PFSK-1 (cell line): ENCODE results near the gene ATP6V1C2.

Source experiments
- FOXP2 ChIP-seq: optimal IDR thresholded peaks from 2 replicates; pipeline ENCODE3; 2011; ENCODE audit warnings: borderline replicate concordance, control low read depth, inconsistent platforms; ENCODE audit not compliant: insufficient read depth; ENCODE audit errors: extremely low read length, extremely low read depth
- POLR2AphosphoS5 ChIP-seq: IDR thresholded peaks from 2 replicates; pipeline ENCODE4 v1.6.1; 2012; ENCODE audit warnings: low read depth, mild to moderate bottlenecking, control low read depth, low read length, moderate library complexity
- TAF1 ChIP-seq: IDR thresholded peaks from 2 replicates; pipeline ENCODE4 v1.6.1; 2012; ENCODE audit warnings: low read length, control low read depth, borderline replicate concordance; ENCODE audit not compliant: insufficient read depth
- TF ChIP-seq, protein P1 (sequence below), 2 experiments: IDR thresholded peaks; 2 replicates each; pipeline versions ENCODE4 v1.6.1 to v1.8.0; 2011 to 2012; ENCODE audit warnings: low read depth in 2 of 2, low read length in 2 of 2, control low read depth in 1 of 2, inconsistent platforms in 1 of 2, mild to moderate bottlenecking in 1 of 2, moderate library complexity in 1 of 2; ENCODE audit not compliant: insufficient read depth in 1 of 2

GRCh38 chr2:10741139-10741538, 19.7 kb downstream of the ATP6V1C2 start:
- TF ChIP-seq POLR2AphosphoS5: no peak
- TF ChIP-seq FOXP2: no peak
- TF ChIP-seq, protein P1, sequence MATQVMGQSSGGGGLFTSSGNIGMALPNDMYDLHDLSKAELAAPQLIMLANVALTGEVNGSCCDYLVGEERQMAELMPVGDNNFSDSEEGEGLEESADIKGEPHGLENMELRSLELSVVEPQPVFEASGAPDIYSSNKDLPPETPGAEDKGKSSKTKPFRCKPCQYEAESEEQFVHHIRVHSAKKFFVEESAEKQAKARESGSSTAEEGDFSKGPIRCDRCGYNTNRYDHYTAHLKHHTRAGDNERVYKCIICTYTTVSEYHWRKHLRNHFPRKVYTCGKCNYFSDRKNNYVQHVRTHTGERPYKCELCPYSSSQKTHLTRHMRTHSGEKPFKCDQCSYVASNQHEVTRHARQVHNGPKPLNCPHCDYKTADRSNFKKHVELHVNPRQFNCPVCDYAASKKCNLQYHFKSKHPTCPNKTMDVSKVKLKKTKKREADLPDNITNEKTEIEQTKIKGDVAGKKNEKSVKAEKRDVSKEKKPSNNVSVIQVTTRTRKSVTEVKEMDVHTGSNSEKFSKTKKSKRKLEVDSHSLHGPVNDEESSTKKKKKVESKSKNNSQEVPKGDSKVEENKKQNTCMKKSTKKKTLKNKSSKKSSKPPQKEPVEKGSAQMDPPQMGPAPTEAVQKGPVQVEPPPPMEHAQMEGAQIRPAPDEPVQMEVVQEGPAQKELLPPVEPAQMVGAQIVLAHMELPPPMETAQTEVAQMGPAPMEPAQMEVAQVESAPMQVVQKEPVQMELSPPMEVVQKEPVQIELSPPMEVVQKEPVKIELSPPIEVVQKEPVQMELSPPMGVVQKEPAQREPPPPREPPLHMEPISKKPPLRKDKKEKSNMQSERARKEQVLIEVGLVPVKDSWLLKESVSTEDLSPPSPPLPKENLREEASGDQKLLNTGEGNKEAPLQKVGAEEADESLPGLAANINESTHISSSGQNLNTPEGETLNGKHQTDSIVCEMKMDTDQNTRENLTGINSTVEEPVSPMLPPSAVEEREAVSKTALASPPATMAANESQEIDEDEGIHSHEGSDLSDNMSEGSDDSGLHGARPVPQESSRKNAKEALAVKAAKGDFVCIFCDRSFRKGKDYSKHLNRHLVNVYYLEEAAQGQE (IDR thresholded peaks at IDR 0.05; ENCODE audit: insufficient read depth in 1 of 2, low read depth in 2 of 2, low read length in 2 of 2): no peak
- TF ChIP-seq TAF1: no peak
